NCI-H1105 (cell line): ENCODE data around the gene PRR20D.
A peak's percentile ranks its signal among the peaks of the same experiment; 100 is the strongest.
"Not testable (repeated sequence)": the region's sequence is repeated elsewhere in the genome, so short reads cannot be mapped to it uniquely, and the experiment has no call there.

Source experiments
- DNase-seq: peaks from one replicate; lab custom pipeline; 2025; lab: John Stamatoyannopoulos, UW

The PRR20D gene

DNA sequence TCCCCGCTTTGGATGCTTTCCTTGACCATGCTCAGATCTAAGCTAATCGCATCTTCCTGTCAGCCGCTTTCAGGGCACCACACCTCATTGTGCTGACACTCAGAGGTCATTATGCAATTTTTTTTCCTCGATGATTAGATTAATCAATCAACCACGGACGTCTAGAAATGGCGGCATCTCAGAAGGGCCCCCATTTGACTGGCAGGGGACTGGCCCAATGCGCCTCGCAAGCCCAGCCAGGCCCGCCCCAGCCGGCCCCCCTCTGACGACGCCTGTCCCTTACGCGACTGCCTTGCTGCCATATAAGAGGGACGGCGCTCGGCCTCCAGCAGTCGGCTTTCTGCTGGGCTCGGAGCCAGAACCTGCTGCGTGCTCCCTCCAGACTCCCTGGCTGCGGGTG, at the start of gene PRR20D:
PRR20D (plus strand) TSS at position 301 of the 400 bp plus-strand sequence. CDS start 387 bp downstream, outside the sequence.
- not testable (repeated sequence) for DNase-seq

DNA sequence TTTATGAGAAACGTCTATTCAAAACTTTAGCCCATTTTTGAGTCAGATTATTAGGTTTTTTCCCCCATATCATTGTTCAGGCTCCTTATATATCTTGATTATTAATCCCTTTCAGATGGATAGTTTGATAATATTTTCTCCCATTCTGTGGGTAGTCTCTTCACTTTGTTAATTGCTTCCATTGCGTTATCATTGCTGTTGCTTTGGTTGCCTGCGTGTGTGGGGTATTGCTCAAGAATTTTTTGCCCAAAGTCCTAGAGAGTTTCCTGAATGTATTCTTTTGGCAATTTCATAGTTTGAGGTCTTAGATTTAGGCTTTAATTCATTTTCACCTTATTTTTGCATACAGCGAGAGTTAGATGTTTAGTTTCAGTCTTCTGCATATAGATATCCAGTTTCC, 45.5 kb upstream of the PRR20D start:
- no peak for DNase-seq

DNA sequence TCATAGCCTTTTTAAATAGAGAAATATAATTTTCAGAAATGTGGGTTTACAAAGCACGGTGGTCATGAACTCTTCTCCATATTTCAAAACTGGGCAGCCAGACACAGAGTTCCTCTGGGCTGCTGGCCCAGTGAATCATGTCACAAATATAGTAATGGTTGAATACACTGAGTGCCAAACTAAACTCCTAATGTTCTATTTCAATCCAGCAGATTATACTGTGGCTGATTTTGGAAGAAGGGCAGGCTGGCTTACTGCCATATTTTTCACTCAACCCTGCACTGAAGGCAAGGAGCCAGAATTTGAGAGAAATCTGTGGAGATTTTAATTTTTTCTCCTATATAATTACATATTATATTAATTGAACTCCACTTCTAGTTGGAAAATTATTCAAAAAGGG, 36.8 kb upstream of the PRR20D start:
- peak; percentile 78 for DNase-seq

DNA sequence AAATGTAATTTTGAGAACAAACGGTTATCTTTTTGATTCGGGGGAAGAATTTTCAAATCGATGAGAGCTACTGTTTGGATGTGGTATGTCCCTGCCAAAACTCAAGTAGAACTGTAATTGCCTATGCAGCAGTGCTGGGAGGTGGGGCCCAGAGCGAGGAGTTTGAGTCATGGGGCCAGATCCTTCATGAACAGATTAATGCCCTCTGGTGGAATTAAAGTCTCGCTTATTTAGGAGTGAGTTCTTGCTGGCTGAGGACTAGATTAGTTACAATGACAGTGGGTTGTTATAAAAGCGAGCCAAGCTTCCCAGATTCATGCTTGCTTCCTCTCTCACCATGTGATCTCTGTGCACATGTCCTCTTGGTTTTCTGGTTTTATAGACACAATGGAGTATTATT, 31.5 kb upstream of the PRR20D start:
- DNase-seq: no peak

DNA sequence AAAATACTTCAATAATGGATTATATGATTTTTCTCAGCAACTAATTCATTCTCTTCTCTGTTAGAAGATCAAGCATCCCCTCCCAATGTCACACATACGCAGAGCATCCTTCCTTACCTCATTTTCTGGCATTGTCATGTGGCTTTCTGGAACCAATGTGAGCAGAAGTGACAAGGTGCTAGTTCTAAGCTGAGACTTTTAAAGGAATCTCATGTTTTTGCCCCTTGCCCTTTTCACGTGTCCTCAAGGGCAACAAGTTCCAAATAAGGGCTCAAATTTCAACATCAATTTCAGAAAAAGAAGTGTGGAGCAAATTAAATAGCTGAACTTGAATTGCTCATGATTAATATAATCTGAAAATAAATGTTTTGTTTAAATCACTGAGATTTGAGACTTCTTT, 24.3 kb upstream of the PRR20D start:
- DNase-seq: no peak

DNA sequence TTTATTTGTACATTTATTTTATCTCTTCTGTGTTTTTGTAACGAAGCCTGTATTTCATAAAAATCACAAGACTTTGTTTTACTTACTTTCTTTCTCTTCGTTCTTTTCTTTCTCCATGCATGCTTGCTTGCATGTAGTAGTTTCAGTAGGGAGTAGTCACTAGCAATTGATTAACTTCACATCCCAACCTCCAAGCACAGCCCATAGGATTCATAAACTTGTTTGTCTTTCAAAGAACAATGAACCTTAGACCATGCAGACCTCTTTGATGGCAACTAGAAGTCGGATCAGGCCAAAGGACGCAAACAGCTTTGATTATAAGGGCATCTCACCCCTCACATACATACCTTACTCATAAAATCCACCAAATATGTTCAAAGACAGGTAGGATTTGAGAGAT, 22.8 kb upstream of the PRR20D start:
- DNase-seq: no peak

DNA sequence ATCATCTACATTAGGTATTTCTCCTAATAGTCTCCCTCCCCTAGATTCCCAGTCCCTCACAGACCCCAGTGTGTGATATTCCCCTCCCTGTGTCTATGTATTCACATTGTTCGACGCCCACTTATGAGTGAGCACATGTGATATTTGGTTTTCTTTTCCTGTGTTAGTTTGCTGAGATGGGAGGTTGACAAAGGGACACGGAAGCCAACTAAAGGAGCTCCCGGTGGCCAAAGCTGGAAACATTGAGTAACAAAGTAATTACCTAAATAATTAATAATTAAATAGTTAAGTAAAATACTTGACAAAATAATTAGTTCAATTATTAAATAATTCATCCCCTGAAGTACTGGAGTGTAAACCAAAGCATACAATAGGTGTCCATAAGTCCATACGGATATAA, 21.4 kb upstream of the PRR20D start:
- no peak for DNase-seq

DNA sequence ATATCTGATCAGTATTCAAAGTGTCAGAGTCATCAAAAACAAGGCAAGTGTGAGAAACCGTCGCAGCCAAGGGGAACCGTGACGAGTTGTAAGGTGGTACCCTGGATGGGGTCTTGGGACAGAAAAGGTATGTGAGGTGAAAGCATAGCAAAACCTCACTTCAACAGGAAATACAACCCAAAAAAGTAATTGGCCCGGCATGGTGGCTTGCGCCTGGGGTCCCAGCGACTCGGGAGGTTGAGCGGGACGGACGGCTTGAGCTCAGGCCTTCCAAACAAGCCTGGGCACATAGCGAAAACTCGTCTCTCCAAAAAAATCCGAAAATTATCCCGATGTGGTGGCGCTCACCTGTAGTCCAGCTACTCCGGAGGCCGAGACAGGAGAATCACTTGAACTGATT, 20.7 kb upstream of the PRR20D start:
- not testable (repeated sequence) for DNase-seq

DNA sequence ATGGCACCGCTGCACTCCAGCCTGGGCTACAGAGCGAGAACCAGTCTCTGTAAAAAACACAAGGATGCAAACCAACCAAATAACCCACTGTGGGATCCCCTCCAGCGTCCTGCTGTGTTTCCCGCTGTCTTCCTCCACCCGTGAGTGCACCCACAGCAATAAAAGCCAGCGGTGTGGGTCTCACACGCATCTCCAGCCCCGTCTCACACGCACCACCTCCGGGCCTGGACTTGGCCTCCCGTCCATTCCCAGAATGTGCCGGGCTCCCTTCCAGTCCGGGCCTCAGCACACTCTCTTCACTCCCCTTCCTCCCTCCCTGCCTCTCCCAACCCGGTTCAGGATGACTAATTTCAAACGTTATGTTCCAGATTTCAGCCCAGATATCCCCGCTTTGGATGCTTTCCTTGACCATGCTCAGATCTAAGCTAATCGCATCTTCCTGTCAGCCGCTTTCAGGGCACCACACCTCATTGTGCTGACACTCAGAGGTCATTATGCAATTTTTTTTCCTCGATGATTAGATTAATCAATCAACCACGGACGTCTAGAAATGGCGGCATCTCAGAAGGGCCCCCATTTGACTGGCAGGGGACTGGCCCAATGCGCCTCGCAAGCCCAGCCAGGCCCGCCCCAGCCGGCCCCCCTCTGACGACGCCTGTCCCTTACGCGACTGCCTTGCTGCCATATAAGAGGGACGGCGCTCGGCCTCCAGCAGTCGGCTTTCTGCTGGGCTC, 20.0 kb upstream of the PRR20D start, which contains the start of gene PRR20A:
PRR20A (plus strand) TSS at position 684 of the 734 bp plus-strand sequence. CDS start 387 bp downstream, outside the sequence.
- not testable (repeated sequence) for DNase-seq

DNA sequence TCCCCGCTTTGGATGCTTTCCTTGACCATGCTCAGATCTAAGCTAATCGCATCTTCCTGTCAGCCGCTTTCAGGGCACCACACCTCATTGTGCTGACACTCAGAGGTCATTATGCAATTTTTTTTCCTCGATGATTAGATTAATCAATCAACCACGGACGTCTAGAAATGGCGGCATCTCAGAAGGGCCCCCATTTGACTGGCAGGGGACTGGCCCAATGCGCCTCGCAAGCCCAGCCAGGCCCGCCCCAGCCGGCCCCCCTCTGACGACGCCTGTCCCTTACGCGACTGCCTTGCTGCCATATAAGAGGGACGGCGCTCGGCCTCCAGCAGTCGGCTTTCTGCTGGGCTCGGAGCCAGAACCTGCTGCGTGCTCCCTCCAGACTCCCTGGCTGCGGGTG, 13.2 kb upstream of the PRR20D start, which contains the start of gene PRR20B:
PRR20B (plus strand) TSS at position 301 of the 400 bp plus-strand sequence. CDS start 387 bp downstream, outside the sequence.
- DNase-seq: not testable (repeated sequence)

DNA sequence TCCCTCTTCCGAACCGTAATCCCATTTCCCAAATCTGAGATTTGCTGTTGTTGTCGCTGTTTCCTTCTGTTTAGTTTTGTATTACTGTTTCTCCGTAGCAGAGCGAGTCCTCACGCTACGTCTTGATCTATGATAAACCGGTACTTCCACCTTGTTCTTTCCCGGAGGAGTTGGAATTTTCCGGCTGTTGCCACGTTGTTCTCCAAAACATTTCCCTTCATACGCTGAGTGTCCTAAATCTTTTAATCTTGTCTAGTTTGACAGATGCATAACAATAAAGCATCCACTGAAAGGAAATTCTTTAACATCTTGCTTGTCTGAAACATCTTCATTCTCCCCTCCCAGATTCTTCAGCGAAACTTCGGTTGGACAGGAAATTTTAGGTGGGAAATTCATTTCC, 12.3 kb upstream of the PRR20D start:
- not testable (repeated sequence) for DNase-seq

DNA sequence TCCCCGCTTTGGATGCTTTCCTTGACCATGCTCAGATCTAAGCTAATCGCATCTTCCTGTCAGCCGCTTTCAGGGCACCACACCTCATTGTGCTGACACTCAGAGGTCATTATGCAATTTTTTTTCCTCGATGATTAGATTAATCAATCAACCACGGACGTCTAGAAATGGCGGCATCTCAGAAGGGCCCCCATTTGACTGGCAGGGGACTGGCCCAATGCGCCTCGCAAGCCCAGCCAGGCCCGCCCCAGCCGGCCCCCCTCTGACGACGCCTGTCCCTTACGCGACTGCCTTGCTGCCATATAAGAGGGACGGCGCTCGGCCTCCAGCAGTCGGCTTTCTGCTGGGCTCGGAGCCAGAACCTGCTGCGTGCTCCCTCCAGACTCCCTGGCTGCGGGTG, 6.7 kb upstream of the PRR20D start, which contains the start of gene PRR20C:
PRR20C (plus strand) TSS at position 301 of the 400 bp plus-strand sequence. CDS start 387 bp downstream, outside the sequence.
- DNase-seq: not testable (repeated sequence)

DNA sequence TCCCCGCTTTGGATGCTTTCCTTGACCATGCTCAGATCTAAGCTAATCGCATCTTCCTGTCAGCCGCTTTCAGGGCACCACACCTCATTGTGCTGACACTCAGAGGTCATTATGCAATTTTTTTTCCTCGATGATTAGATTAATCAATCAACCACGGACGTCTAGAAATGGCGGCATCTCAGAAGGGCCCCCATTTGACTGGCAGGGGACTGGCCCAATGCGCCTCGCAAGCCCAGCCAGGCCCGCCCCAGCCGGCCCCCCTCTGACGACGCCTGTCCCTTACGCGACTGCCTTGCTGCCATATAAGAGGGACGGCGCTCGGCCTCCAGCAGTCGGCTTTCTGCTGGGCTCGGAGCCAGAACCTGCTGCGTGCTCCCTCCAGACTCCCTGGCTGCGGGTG, 6.5 kb downstream of the PRR20D start, which contains the start of gene PRR20E:
PRR20E (plus strand) TSS at position 301 of the 400 bp plus-strand sequence. CDS start 387 bp downstream, outside the sequence.
- not testable (repeated sequence) for DNase-seq

DNA sequence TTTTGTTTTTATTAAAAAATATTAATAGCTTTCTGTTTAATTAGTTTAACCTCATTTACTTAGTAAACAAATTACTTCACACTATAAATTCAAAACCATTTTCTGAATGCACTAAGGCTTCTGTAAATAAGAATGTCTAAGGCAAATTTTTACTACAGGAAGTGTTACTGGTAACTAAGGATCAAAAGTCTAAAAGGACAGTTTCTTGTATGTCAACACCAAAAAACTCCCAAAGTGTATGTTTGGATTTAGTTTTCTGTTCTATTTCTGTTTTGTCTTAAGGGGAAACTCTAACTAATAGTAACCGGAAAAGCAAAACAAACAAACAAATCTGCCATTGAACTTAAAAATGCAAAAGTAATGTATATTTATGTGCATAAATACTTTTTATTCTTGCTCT, 31.2 kb downstream of the PRR20D start:
- no peak for DNase-seq

DNA sequence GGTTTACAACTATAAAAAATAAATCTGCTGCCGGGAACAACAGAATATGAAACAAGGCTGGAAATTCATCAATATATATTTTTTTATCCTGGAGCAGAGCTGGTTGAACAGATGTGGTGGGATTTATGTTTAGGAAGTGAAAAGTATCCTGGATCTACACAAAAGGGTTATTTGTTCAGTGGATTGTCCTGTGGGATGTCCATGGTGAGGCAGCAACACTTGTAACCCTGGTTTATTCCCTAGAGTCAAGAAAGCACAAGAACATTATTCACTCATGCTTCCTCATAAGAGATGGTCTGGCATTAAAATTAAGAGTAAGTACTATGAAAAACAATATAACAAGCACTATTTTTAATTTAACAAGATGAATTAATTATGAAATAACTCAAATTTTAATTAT, 52.6 kb downstream of the PRR20D start:
- DNase-seq: no peak
